Measurements from ENCODE around the gene CLK3.

Gene CLK3

GRCh38 chr15:74599156-74599555, 16.5 kb upstream of the CLK3 start:
- no peak for DNase-seq (ENCODE audit: low read depth, low spot score)
- no peak overlapping the region for H3K27ac ChIP-seq

GRCh38 chr15:74603026-74603788, 12.4 kb upstream of the CLK3 start:
- no peak overlapping the region for H3K27ac ChIP-seq
- DNase-seq (ENCODE audit: low read depth, low spot score), result no peak

DNA sequence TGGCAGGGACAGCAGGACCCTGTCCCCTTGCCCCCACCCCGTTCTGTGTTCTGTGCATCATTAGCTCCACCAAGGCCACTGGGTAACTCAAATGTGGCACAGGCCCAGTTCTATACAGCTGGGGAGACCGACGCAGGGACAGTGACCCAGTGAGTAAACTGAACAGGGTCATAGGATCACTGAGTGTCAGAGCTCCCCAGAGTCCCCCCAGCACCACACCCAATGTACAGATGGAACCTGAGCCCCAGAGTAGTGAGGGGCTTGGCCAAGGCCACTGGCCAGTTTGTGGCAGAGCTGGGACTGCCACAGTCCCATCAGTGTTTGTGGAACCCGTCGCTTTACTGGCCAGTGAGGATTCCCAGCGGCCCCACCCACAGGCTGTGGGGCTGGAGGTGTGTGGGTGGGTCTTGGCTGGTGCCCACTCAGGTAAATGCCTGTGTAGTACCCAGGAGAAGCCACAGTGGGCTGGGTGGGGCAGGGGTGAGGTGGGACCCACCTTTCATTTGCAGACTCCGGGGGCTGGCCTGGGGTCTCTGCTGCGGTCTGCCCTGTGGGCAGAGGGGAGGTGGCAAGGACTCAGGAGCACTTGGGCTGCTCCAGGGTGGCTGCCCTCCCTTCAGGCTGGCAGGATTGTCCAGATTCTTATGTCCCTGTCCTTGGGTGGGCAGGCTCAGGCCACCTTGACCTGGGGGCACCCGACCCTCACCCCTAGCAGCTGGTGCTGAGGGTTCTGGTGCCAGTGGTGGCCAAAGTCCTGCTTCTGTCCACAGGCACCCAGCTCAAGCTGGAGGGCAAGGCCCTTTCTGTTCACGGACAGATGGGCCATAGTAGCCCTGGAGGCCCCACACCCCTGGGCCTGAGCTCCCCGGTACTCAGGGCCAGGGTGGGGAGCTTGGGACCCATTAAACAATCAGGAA, 11.6 kb upstream of the CLK3 start:
- H3K27ac ChIP-seq, result no peak overlapping the region
- no peak for DNase-seq (ENCODE audit: low read depth, low spot score)

- DNase-seq (ENCODE audit: low read depth, low spot score), result no peak
- H3K27ac ChIP-seq, result no peak overlapping the region
Observed at GRCh38 chr15:74604983-74605794, 10.4 kb upstream of the CLK3 start.

DNA sequence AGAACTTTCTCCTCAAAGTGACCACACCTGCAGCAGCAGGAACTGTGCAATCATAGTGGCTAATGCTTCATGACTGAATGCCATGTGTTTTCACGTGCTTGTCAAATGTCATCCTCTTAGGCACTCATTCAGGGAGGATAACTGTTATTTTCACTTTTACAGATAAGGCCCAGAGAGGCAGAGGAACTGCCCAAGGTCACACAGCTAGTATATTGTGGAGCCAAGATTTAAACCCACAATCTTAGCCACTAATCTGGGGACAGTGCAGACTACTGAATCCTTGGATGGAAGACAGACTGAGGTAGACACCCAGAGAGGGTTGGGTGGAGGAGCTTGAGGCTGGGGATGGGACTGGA, 9.9 kb upstream of the CLK3 start:
- no peak overlapping the region for H3K27ac ChIP-seq
- no peak for DNase-seq (ENCODE audit: low read depth, low spot score)

DNA sequence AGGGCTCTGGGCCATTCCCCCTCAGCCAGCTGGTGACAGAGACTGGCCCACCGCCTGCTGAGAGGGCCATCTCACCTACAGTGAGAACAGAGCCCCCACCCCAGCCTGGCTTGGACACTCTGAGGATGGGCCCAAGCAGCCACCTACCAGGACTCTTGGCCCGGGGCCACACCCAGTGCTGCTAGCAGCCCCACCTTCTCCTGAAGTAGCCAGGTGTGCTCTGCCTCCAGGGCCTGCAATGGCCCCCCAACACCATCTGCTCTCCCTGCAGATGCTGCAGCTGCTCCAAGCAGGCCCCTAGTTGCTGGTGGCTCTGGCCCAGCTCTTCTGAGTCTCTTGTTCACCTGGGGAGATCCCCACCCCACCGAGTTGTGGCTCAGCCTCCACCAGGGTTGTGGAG, 6.8 kb upstream of the CLK3 start:
- H3K27ac ChIP-seq, result no peak overlapping the region
- no peak for DNase-seq (ENCODE audit: low read depth, low spot score)

- DNase-seq (ENCODE audit: low read depth, low spot score), result no peak
- H3K27ac ChIP-seq, result no peak overlapping the region
Observed at GRCh38 chr15:74609938-74610301, 5.7 kb upstream of the CLK3 start.

- no peak overlapping the region for H3K27ac ChIP-seq
- DNase-seq (ENCODE audit: low read depth, low spot score), result no peak
Observed at GRCh38 chr15:74610302-74610951, 5.2 kb upstream of the CLK3 start.

- no peak overlapping the region for H3K27ac ChIP-seq
- no peak for DNase-seq (ENCODE audit: low read depth, low spot score)
Observed at GRCh38 chr15:74611341-74611740, 4.3 kb upstream of the CLK3 start.

GRCh38 chr15:74611834-74612233, 3.8 kb upstream of the CLK3 start:
- DNase-seq (ENCODE audit: low read depth, low spot score), result no peak

DNA sequence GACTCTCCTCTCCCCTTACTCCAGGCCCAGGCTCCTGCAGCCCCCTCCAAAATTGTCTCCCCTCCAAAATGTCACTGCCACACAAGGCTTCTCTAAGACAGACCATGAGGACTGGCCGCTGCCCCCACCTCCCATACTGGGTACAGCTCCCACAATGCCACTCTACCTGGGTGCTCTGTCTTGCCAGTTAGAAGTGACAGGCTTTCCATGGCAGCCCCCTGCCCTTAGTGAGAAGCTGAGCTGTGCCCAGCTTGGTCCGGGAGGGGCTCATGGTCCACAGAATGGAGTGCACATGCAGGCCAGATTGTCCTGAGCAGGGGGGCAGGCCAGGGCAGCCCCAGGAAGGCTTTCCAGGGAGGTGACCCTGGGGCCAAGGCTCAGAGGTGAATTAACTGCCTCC, 3.0 kb upstream of the CLK3 start:
- no peak for DNase-seq (ENCODE audit: low read depth, low spot score)
- H3K27ac ChIP-seq, result no peak overlapping the region

More at GRCh38 chr15:74611834-74612233, 3.8 kb upstream of the CLK3 start:
- H3K27ac ChIP-seq, result no peak overlapping the region

DNA sequence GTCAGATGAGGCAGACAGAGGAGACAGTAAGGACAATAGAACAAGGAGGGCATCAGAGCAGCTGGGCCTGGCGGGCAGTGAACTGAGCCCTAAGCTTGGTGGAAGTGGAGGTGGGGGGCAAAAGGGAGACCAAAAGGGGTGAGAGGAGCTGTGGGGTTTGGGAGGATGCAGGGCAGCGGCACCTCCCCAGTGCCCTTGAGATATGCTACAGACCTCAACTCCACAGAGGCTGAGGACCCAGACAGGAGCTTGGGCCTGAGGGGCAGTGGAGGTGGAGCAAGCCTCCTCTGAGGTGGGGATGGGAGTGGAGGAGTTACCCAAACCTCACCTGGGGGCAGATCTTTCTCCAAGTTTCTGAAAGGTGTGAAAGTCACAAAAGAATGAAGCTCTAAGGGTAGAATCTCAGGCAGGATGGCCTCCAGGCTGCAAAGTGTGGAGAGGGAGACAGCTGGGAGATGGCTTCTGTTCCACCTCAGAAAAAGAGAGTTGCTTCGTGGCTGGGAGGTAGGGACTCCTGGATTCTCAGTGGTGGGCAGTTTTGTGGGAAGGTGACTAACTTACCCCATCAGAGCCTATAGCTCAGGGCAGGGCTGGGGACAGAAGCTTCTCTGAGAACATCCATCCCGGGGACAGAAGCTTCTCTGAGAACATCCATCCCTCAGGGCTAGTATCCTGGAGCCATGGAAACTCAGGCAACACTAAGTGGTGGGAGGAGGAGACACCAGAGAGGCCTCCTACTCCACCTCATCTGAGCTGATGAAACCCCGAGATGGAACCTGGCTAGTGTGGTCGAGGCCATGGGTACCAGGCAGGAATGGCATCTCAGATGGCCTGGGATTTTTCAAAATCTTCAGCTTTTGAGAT, 2.3 kb upstream of the CLK3 start:
- no peak overlapping the region for H3K27ac ChIP-seq
- DNase-seq (ENCODE audit: low read depth, low spot score), result no peak

- no peak for DNase-seq (ENCODE audit: low read depth, low spot score)
Observed at GRCh38 chr15:74613953-74614743, 1.5 kb upstream of the CLK3 start.

DNA sequence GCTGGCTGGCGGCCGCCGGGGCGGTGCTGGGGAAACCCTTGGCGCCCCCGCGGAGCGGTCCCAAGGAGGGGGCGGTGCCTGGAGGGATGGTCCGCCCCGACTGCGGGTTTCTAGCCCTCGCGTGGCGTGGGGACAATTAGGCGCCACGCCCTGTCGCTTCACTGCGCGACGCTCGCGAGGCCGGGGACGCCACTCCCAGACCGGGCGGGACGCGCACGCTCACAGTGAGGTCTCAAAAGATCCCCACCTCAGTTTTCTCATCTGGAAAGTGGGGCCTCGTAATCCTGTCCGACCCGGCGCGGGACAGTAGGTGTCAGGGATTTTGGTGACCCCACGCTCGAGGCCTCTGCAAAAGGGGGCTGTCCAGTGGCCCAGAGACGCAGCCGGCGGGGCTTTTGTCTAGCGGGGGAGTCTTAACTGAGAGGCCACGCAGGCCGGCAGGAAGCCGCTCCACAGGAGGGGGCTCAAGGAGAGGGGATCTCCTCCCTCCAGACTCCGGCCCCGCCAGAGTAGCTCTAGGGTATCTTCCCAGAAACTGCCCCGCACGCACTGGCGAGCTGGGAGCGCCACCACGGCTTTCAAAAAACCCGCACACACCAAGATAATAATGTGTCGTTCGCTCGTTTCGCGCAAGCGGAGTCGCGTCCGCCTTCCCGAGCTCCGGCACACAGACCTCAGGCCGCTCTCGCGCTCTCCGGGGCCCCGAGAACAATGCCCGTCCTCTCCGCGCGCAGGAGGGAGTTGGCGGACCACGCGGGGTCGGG, 710 bp upstream of the CLK3 start:
- no peak for DNase-seq (ENCODE audit: low read depth, low spot score)
- H3K27ac ChIP-seq, result peak overlapping the region; percentile 88

More at GRCh38 chr15:74613953-74614743, 1.5 kb upstream of the CLK3 start:
- peak overlapping the region; percentile 88 for H3K27ac ChIP-seq

DNA sequence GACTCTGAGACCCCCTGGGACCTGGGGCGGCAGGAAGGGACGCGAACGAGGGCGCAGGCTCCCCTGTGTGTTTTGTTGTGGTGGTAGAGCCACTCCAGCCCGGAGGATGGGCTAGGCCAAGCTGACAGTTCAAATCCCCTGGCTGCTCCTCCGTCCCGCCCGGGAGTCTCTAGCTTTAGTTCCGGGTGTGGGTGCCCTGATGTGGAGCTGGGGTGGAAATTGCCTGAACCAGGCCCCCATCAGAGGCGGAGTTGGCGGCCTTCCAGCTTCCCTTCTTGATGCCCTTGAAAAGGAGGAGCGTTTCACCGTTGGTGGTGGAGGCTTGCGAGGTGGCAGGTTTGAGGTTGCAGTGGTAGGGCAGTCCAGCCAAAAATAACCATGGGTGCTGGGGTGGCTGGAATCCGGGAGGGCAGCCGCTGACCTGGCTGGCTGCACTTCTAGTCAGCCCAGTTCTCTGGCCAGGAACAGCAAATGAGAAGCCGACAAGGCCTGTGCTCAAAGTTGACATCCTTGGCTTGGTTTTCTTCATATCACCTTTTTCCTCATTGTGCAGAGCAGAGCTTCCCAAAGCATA, 817 bp downstream of the CLK3 start:
- DNase-seq (ENCODE audit: low read depth, low spot score), result no peak
- H3K27ac ChIP-seq, result peak overlapping the region; percentile 88

DNA sequence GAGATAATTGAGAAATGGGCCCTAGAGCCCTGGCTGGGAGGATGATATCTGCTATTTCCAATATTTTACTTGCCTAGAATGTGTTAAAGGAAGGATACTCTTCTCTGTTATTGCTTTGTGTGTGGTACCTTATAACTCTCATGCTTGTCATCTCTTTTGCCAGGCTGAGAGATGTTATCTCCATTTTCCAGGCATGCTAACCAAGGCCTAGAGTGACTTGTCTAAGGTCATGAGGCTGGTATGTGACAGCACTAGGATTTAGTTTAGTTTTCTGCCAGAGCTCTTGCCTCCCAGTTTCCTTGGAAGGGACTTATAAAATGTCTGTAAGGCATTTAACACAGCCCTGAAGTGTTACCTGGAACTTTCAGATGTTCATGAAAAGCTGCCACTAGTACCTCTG, 1.4 kb downstream of the CLK3 start:
- no peak for DNase-seq (ENCODE audit: low read depth, low spot score)

GRCh38 chr15:74618841-74619596, 3.4 kb downstream of the CLK3 start:
- no peak overlapping the region for H3K27ac ChIP-seq

More for the DNA sequence above, 1.4 kb downstream of the CLK3 start:
- peak overlapping the region; percentile 88 for H3K27ac ChIP-seq

More at GRCh38 chr15:74618841-74619596, 3.4 kb downstream of the CLK3 start:
- no peak for DNase-seq (ENCODE audit: low read depth, low spot score)

Measured in epithelial cell of prostate (primary cell).